ENCODE results near the gene ZBTB26. TPM values are rescaled to one million over a fixed set of nuclear protein-coding genes. Genes with fewer than 3 reads are reported as not detected.
A peak's percentile ranks its signal among the peaks of the same experiment; 100 is the strongest.

The ZBTB26 gene, protein sequence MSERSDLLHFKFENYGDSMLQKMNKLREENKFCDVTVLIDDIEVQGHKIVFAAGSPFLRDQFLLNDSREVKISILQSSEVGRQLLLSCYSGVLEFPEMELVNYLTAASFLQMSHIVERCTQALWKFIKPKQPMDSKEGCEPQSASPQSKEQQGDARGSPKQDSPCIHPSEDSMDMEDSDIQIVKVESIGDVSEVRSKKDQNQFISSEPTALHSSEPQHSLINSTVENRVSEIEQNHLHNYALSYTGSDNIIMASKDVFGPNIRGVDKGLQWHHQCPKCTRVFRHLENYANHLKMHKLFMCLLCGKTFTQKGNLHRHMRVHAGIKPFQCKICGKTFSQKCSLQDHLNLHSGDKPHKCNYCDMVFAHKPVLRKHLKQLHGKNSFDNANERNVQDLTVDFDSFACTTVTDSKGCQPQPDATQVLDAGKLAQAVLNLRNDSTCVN
- total RNA-seq, result 4.2 and 6.5 TPM in 2 replicates

DNA sequence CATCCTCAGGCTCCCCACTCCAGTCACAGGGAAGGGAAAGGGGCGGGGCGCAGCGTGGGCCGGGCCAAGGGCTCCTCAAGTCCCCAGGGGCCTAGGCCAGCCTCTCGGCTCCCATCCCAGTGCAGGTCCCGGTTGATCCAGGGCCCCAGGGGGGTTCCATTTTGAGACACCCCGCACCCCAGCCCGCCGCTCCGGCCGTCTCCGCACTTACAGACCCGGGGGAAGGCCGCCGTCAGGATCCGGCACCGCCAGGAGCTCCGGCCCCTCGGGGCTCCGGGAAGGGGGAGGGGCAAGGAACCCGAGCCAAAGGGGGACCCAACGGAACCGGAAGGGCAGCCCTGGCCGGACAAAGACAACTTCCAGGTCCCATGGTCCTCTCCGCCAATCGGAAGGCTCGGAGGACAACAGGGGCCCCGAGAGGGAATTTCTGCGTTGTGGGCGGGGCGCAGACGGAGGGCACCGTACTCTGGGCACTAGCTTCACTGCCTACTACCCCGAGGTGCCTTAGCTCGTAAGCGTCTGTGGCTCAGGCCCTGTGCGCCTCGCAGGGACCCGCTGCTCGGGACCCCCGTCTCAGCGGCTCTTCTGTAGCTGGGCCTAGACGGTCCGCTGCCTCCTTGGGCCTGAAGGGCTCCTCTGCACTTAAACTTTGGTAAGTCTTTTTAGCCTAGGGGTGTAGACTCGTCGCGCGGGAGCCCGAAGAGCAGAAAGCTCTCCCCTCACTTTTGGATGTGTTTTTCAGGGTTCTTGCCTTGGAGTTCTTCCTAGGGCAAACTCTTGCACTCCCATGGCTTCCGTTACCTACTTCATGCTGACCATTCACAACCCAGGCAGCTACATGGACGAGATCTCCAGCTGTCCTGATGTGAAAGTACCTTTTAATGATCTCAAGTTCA lies at the start of gene ZBTB26:
Gene ZBTB26 (minus strand): TSS at position 287 of the 896 bp plus-strand sequence. CDS start 11,578 bp downstream, outside the sequence.
- peak; percentile 81 for DNase-seq (ENCODE audit: low read depth)

DNA sequence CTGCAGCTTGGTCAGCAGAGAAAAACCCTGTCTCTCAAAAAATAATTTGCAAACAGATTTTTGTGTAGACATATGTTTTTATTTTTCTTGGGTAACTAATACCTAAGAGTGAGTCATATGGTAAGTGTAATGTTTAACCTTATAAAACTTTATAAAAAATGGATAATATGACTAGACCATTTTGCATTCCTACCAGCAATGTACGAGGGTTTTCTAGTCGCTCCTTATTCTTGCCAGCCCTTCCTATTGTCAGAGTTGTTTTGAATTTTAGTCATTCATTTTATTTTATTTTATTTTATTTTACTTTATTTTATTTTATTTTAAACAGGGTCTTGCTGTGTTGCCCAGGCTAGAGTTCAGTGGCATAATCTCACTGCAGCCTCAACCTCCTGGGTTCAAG lies 47.3 kb upstream of the ZBTB26 start:
- TF ChIP-seq, protein P1, sequence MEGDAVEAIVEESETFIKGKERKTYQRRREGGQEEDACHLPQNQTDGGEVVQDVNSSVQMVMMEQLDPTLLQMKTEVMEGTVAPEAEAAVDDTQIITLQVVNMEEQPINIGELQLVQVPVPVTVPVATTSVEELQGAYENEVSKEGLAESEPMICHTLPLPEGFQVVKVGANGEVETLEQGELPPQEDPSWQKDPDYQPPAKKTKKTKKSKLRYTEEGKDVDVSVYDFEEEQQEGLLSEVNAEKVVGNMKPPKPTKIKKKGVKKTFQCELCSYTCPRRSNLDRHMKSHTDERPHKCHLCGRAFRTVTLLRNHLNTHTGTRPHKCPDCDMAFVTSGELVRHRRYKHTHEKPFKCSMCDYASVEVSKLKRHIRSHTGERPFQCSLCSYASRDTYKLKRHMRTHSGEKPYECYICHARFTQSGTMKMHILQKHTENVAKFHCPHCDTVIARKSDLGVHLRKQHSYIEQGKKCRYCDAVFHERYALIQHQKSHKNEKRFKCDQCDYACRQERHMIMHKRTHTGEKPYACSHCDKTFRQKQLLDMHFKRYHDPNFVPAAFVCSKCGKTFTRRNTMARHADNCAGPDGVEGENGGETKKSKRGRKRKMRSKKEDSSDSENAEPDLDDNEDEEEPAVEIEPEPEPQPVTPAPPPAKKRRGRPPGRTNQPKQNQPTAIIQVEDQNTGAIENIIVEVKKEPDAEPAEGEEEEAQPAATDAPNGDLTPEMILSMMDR (IDR thresholded peaks at IDR 0.05; ENCODE audit: insufficient read depth, low read length, poor library complexity, severe bottlenecking), result no peak
- DNase-seq (ENCODE audit: low read depth), result no peak

More for the DNA sequence above, at the start of gene ZBTB26:
- Histone ChIP-seq H3K27me3 (ENCODE audit: control insufficient read depth, insufficient read depth, low read length) (no peaks in the 10 kb centered on the region), H3K4me3 (ENCODE audit: low read depth, low read length) (peak within 1 kb of the TSS; percentile 78), H3K36me3 (ENCODE audit: control insufficient read depth, insufficient read depth, low read length) (no peaks in the 10 kb centered on the region)
- TF ChIP-seq, protein P1 (IDR thresholded peaks at IDR 0.05; ENCODE audit: insufficient read depth, low read length, poor library complexity, severe bottlenecking), result no peak

DNA sequence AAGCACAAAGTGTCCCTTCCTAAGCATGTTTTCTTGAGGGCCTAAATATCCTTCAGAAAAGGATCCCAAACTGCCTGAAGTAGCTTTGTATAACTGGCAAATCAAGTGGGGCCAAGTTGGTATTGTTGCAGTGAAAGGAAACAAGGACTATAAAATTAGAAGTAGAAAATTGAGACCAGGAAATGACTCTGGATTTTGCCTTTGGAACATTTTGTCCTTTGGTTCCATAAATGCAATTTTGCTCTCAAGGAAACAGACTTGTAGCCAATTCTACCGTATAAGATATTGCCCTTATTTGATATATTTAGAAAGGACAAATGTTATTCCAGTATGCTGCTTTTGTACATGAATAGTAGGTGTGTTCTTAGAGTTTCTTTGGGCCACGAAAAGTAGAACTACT lies 43.9 kb upstream of the ZBTB26 start:
- Histone ChIP-seq H3K4me3 (ENCODE audit: low read depth, low read length) (no peak overlapping the region), H3K27me3 (ENCODE audit: control insufficient read depth, insufficient read depth, low read length) (no peaks in the 10 kb centered on the region), H3K36me3 (ENCODE audit: control insufficient read depth, insufficient read depth, low read length) (no peaks in the 10 kb centered on the region)
- DNase-seq (ENCODE audit: low read depth), result no peak
- TF ChIP-seq, protein P1 (IDR thresholded peaks at IDR 0.05; ENCODE audit: insufficient read depth, low read length, poor library complexity, severe bottlenecking), result no peak

More for the DNA sequence above, 47.3 kb upstream of the ZBTB26 start:
- no peaks in the 10 kb centered on the region for H3K36me3 ChIP-seq (ENCODE audit: control insufficient read depth, insufficient read depth, low read length)
- H3K4me3 ChIP-seq (ENCODE audit: low read depth, low read length), result no peak overlapping the region
- no peaks in the 10 kb centered on the region for H3K27me3 ChIP-seq (ENCODE audit: control insufficient read depth, insufficient read depth, low read length)

DNA sequence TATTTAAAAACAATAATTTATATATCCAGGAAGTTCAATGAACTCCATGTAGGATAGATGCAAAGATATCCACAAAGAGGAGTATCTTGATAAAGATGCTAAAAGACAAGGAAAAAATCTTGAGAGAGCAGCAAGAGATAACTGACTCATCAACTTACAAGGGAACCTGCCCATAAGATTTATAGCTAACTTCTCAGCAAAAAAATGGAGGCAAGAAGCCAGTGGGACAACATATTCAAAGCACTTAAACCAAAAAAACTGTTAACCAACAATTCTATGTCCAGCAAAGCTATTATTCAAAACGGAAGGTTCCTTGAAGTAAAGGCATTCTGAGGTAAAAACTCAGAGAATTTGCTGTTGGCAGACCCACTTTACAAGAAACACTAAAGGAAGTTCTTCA lies 29.8 kb upstream of the ZBTB26 start:
- Histone ChIP-seq H3K36me3 (ENCODE audit: control insufficient read depth, insufficient read depth, low read length) (no peaks in the 10 kb centered on the region), H3K4me3 (ENCODE audit: low read depth, low read length) (no peak overlapping the region), H3K27me3 (ENCODE audit: control insufficient read depth, insufficient read depth, low read length) (no peaks in the 10 kb centered on the region)
- DNase-seq (ENCODE audit: low read depth), result no peak
- TF ChIP-seq, protein P1 (IDR thresholded peaks at IDR 0.05; ENCODE audit: insufficient read depth, low read length, poor library complexity, severe bottlenecking), result no peak

DNA sequence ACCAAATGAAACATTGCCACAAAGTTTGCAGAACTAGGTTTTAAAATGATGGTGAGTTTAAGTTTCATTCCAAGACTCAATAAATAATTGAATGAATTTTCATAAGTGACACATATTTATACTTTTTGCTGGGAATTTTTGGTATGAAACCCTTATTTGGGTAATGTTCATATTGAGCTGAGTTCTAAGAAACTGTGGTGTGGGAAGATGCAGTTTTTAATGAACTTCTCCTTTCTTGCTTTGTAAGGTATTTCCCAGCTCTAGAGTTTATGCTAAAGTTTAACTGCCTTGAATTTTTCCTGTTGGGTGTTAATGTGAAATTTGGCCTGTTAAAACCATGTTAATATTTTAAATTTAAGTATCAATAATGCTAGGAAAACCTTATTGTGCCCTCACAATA lies 24.6 kb upstream of the ZBTB26 start:
- H3K4me3 ChIP-seq (ENCODE audit: low read depth, low read length), result no peak overlapping the region
- no peak for DNase-seq (ENCODE audit: low read depth)
- TF ChIP-seq, protein P1 (IDR thresholded peaks at IDR 0.05; ENCODE audit: insufficient read depth, low read length, poor library complexity, severe bottlenecking), result no peak
- H3K36me3 ChIP-seq (ENCODE audit: control insufficient read depth, insufficient read depth, low read length), result no peaks in the 10 kb centered on the region
- no peaks in the 10 kb centered on the region for H3K27me3 ChIP-seq (ENCODE audit: control insufficient read depth, insufficient read depth, low read length)
